ENCODE data around the gene ATF6. TPM values are rescaled to one million over a fixed set of nuclear protein-coding genes. Genes with fewer than 3 reads are reported as not detected.
A peak's percentile ranks its signal among the peaks of the same experiment; 100 is the strongest.

Gene ATF6
- total RNA-seq, 1 experiment from 2014 or later: 56.3 TPM

DNA sequence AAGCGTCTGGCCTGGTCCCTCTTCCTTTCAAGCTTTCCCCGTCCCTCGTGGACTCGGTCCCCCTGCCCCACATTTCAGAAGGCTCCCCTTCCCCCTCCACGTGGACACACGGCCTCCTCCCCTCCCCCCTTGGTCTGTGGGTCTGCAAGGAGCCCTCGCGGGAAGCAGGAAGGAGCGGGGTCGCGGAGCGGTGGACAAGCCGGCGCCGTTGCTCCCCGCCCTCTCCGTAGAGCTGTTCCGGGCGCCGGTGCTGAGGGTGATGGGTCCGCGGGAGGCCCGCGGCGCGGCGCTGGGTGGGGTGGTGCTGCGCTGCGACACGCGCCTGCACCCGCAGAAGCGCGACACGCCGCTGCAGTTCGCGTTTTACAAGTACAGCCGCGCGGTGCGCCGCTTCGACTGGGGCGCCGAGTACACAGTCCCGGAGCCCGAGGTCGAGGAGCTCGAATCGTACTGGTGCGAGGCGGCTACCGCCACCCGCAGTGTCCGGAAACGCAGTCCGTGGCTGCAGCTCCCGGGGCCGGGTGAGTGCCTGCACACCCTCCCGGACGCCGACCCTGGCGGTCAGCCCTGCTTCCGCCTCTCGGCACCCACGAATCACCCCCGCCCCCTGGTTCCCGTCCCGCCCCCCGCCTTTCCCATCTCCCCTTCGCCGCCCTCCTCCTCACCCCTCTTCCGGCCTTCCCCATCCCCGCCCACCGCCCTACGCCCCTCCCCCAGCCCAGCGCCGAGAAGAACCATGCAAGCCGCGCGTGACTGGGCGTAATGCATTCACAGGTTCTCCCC is 39.5 kb upstream of the ATF6 start:
- peak overlapping the region; percentile 91 for H3K4me3 Mint-ChIP-seq (ENCODE audit: unreplicated experiment)
- intact Hi-C loops (cut with micrococcal nuclease): no loop called here
- no peaks in the 10 kb centered on the region for H3K27me3 Mint-ChIP-seq (ENCODE audit: insufficient read depth, unreplicated experiment)
- CTCF ChIA-PET: interaction anchor here (0.6 to 8.6 kb wide), 21 partner anchors 9 to 1970 kb away, joined by 3 to 121 read pairs (median 4); partner anchors contain the start of genes DUSP12 and FCRLA
- BruUV-seq (replicated peaks): TSS peak; percentile 40
- peak overlapping the region; percentile 92 for H3K27ac Mint-ChIP-seq (ENCODE audit: low read depth, unreplicated experiment)
- POLR2A ChIA-PET: interaction anchor here (0.6 to 5.9 kb wide), 26 partner anchors 9 to 714 kb away, joined by 3 to 119 read pairs (median 6); partner anchors contain the start of genes ATF6, DEDD, DUSP12 and FCRLA
- DNase-seq (ENCODE audit: unreplicated experiment): peak; percentile 96
- TF ChIP-seq, protein P1, sequence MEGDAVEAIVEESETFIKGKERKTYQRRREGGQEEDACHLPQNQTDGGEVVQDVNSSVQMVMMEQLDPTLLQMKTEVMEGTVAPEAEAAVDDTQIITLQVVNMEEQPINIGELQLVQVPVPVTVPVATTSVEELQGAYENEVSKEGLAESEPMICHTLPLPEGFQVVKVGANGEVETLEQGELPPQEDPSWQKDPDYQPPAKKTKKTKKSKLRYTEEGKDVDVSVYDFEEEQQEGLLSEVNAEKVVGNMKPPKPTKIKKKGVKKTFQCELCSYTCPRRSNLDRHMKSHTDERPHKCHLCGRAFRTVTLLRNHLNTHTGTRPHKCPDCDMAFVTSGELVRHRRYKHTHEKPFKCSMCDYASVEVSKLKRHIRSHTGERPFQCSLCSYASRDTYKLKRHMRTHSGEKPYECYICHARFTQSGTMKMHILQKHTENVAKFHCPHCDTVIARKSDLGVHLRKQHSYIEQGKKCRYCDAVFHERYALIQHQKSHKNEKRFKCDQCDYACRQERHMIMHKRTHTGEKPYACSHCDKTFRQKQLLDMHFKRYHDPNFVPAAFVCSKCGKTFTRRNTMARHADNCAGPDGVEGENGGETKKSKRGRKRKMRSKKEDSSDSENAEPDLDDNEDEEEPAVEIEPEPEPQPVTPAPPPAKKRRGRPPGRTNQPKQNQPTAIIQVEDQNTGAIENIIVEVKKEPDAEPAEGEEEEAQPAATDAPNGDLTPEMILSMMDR (IDR thresholded peaks at IDR 0.05; ENCODE audit: unreplicated experiment): no peak
- H3K9me3 Mint-ChIP-seq (ENCODE audit: unreplicated experiment): no peaks in the 10 kb centered on the region
- H3K36me3 Mint-ChIP-seq (ENCODE audit: insufficient read depth, unreplicated experiment): no peaks in the 10 kb centered on the region
- peaks cover 39% of the 10 kb centered on the region for H3K4me1 Mint-ChIP-seq (ENCODE audit: insufficient read depth, unreplicated experiment)

DNA sequence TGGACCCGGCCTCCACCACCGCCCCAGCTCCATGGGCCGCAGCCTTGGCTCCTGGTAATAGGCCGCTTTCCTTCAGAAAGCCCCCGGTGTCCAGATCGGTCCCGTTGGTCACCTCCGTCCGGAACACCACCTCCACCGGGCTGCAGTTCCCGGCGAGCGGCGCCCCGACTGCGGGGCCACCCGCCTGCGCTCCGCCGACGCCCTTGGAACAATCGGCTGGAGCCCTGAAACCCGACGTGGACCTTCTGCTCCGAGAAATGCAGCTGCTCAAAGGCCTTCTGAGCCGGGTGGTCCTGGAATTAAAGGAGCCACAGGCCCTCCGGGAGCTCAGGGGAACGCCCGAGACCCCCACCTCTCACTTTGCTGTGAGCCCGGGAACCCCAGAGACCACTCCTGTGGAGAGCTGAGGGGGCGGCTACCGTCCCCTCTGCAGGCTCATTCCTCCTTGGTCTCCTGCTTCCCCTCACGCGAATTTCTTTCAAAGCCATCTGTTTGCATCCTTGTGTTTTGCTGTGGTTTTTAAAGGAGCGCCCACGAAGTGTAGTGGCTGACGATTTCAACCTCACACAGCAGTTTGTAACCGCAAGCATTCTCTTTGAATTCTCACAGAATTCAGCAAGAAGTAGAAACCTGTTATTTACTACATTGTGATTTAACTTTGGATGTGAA is 38.7 kb upstream of the ATF6 start:
- CTCF ChIA-PET: interaction anchor here (0.6 to 8.6 kb wide), 14 partner anchors 9 to 1482 kb away, joined by 3 to 121 read pairs (median 4); partner anchors contain the start of genes DUSP12 and FCRLA
- Mint-ChIP-seq H3K4me1 (ENCODE audit: insufficient read depth, unreplicated experiment) (peaks cover 32% of the 10 kb centered on the region), H3K4me3 (ENCODE audit: unreplicated experiment) (peak overlapping the region; percentile 91), H3K27ac (ENCODE audit: low read depth, unreplicated experiment) (peak overlapping the region; percentile 92), H3K9me3 (ENCODE audit: unreplicated experiment) (no peaks in the 10 kb centered on the region), H3K27me3 (ENCODE audit: insufficient read depth, unreplicated experiment) (no peaks in the 10 kb centered on the region), H3K36me3 (ENCODE audit: insufficient read depth, unreplicated experiment) (no peaks in the 10 kb centered on the region)
- TF ChIP-seq, protein P1 (IDR thresholded peaks at IDR 0.05; ENCODE audit: unreplicated experiment): no peak
- POLR2A ChIA-PET: interaction anchor here (0.6 to 5.9 kb wide), 18 partner anchors 10 to 645 kb away, joined by 3 to 119 read pairs (median 12); partner anchors contain the start of genes ATF6, DUSP12, FCRLA and HSPA6
- intact Hi-C loops (cut with micrococcal nuclease): no loop called here
- peak; percentile 51 for DNase-seq (ENCODE audit: unreplicated experiment)
- BruUV-seq (replicated peaks): TSS peak; percentile 86

DNA sequence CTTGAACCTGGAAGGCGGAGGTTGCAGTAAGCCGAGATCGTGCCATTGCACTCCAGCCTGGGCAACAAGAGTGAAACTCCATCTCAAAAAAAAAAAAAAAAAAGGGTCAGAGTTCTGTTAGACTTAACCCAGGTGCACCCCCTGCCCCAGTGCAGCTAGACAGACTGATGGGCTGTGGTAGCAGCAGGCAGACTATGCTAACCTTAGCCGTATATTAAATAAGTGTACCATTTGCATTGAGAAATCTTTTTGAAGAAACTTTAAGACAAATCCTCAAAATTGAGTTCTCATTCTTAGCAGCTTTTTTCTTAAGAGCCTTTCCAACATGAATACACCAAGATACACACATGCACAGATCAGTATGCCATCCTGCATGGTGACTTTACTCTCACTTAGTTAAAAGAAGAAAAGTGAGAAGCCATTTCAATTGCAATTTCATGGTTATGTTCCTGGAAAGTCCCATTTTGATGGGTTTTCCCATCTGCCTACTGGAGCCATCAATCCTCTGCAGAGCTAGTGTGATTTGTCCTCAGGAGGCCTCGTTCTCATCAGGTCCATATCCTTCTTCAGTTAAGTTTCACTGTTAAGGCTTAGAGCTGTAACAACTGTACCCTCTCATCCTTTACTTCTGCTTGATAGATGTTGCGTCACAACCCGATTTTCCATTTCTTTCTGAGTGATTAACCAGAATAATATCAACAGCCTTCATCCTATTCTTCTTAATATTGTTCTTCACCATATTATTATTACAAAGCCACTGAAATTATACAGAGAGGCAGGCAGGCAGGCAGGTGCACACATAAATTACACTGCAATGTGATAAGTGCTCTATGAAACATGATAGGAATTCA is 37.5 kb upstream of the ATF6 start:
- Mint-ChIP-seq H3K4me1 (ENCODE audit: insufficient read depth, unreplicated experiment) (peaks cover 35% of the 10 kb centered on the region), H3K4me3 (ENCODE audit: unreplicated experiment) (no peak overlapping the region), H3K27me3 (ENCODE audit: insufficient read depth, unreplicated experiment) (no peaks in the 10 kb centered on the region), H3K9me3 (ENCODE audit: unreplicated experiment) (no peaks in the 10 kb centered on the region), H3K36me3 (ENCODE audit: insufficient read depth, unreplicated experiment) (no peaks in the 10 kb centered on the region), H3K27ac (ENCODE audit: low read depth, unreplicated experiment) (peak overlapping the region; percentile 92)
- CTCF ChIA-PET: interaction anchor here (0.7 to 8.6 kb wide), 3 partner anchors 11 to 346 kb away, joined by 3 to 121 read pairs (median 4); partner anchors contain the start of gene FCRLA
- DNase-seq (ENCODE audit: unreplicated experiment): no peak
- BruUV-seq (replicated peaks): no TSS peak
- TF ChIP-seq, protein P1 (IDR thresholded peaks at IDR 0.05; ENCODE audit: unreplicated experiment): no peak
- POLR2A ChIA-PET: interaction anchor here (0.7 to 5.9 kb wide), 3 partner anchors 11 to 596 kb away, joined by 3 to 119 read pairs (median 3); partner anchors contain the start of genes DEDD and DUSP12
- intact Hi-C loops (cut with micrococcal nuclease): no loop called here
